ENCODE data around the gene NUMBL.

GRCh38 chr19:40661616-40662015, 28.8 kb downstream of the NUMBL start:
- TF ChIP-seq POLR2AphosphoS5 (IDR thresholded peaks at IDR 0.05; ENCODE audit: low read depth, low read length) = no peak
- TF ChIP-seq POLR2A (IDR thresholded peaks at IDR 0.05; ENCODE audit: low read depth, low read length) = no peak
- no peak for TF ChIP-seq POU2F2 (IDR thresholded peaks at IDR 0.05; ENCODE audit: low read depth, low read length)

Measured in GM12891 (cell line).